ENCODE results near the gene MED26. TPM values are rescaled to one million over a fixed set of nuclear protein-coding genes. Genes with fewer than 3 reads are reported as not detected.

MED26 gene
- total RNA-seq, 1 donor from 2014 or later = 8.3 TPM

- no peak for DNase-seq (ENCODE audit: low spot score)
Measured at GRCh38 chr19:16588824-16589577, 39.0 kb downstream of the MED26 start.

- DNase-seq (ENCODE audit: low spot score) = no peak
Measured at GRCh38 chr19:16587833-16588823, 39.9 kb downstream of the MED26 start.

GRCh38 chr19:16586991-16587832 is 40.8 kb downstream of the MED26 start:
- no peak for DNase-seq (ENCODE audit: low spot score)

- no peak for DNase-seq (ENCODE audit: low spot score)
Measured at GRCh38 chr19:16586477-16586871, 41.5 kb downstream of the MED26 start.

GRCh38 chr19:16585808-16586476 is 42.1 kb downstream of the MED26 start:
- DNase-seq (ENCODE audit: low spot score) = no peak

GRCh38 chr19:16585094-16585801 is 42.8 kb downstream of the MED26 start:
- DNase-seq (ENCODE audit: low spot score) = no peak

GRCh38 chr19:16584248-16585093 is 43.5 kb downstream of the MED26 start:
- peak; percentile 83 for DNase-seq (ENCODE audit: low spot score)

GRCh38 chr19:16582486-16583261 is 45.3 kb downstream of the MED26 start:
- DNase-seq (ENCODE audit: low spot score) = no peak

- no peak for DNase-seq (ENCODE audit: low spot score)
Measured at GRCh38 chr19:16581971-16582343, 46.0 kb downstream of the MED26 start.

- DNase-seq (ENCODE audit: low spot score) = no peak
Measured at GRCh38 chr19:16581145-16581970, 46.6 kb downstream of the MED26 start.

GRCh38 chr19:16579381-16579780 is 48.6 kb downstream of the MED26 start:
- no peak for DNase-seq (ENCODE audit: low spot score)

- no peak for DNase-seq (ENCODE audit: low spot score)
Measured at GRCh38 chr19:16577531-16577985, 50.4 kb downstream of the MED26 start.

- no peak for DNase-seq (ENCODE audit: low spot score)
Measured at GRCh38 chr19:16576690-16577530, 51.1 kb downstream of the MED26 start.

GRCh38 chr19:16575861-16576689 is 51.9 kb downstream of the MED26 start:
- no peak for DNase-seq (ENCODE audit: low spot score)

- DNase-seq (ENCODE audit: low spot score) = no peak
Measured at GRCh38 chr19:16575282-16575681, 52.7 kb downstream of the MED26 start.

GRCh38 chr19:16573925-16574324 is 54.1 kb downstream of the MED26 start:
- no peak for DNase-seq (ENCODE audit: low spot score)
